BJ (cell line): ENCODE data around the gene C10orf95. TPM values are rescaled to one million over a fixed set of nuclear protein-coding genes. Genes with fewer than 3 reads are reported as not detected.

ENCODE experiments used
- CTCF ChIA-PET: fragments of 350-600 bp; formaldehyde crosslinking; extraction: SDS; loops from one replicate; lab custom pipeline; 2021; ENCODE audit warnings: antibody characterized with exemption, inconsistent platforms; lab: Yijun Ruan, JAX
- POLR2A ChIA-PET: fragments of 300-600 bp; sonication (Branson Sonifier 250); formaldehyde crosslinking; extraction: SDS; loops from one replicate; lab custom pipeline; 2021; ENCODE audit warnings: antibody characterized with exemption; lab: Charles Lee
- DNase-seq: peaks from one replicate; pipeline ENCODE4 v3.0.0-alpha.2; 2011; ENCODE audit warnings: low read depth
- H3K27me3 ChIP-seq: 2 replicates; pipeline ENCODE4 v1.6.0; 2011; ENCODE audit warnings: low read length; ENCODE audit not compliant: control insufficient read depth, insufficient read depth
- H3K36me3 ChIP-seq: 2 replicates; pipeline ENCODE4 v1.5.1; 2011; ENCODE audit warnings: low read length; ENCODE audit not compliant: control insufficient read depth, insufficient read depth
- H3K4me3 ChIP-seq: 2 replicates; pipeline ENCODE4 v1.5.1; 2011; ENCODE audit warnings: low read depth, mild to moderate bottlenecking, control low read depth, low read length
- polyA plus RNA-seq: library from polyadenylated mRNA; depleted of rRNA; stranded (reverse); fragments of >200 nt; gene quantifications from 2 replicates; pipeline ENCODE4 v1.2.3, GENCODE V29; 2011
- TF ChIP-seq, protein P1 (sequence below): IDR thresholded peaks from 2 replicates; pipeline ENCODE4 v1.5.1; 2011; ENCODE audit warnings: low read depth, mild to moderate bottlenecking, control low read depth, inconsistent platforms, low read length, moderate library complexity; ENCODE audit not compliant: insufficient read depth

The C10orf95 gene
- polyA plus RNA-seq, 1 experiment, result not detected

GRCh38 chr10:102437515-102437914, 13.8 kb downstream of the C10orf95 start:
- CTCF ChIA-PET, result no interaction called here
- Histone ChIP-seq H3K4me3 (no peak overlapping the region), H3K36me3 (no peaks in the 10 kb centered on the region), H3K27me3 (no peaks in the 10 kb centered on the region; the same call in 1 of the 2 replicates)
- TF ChIP-seq, protein P1, sequence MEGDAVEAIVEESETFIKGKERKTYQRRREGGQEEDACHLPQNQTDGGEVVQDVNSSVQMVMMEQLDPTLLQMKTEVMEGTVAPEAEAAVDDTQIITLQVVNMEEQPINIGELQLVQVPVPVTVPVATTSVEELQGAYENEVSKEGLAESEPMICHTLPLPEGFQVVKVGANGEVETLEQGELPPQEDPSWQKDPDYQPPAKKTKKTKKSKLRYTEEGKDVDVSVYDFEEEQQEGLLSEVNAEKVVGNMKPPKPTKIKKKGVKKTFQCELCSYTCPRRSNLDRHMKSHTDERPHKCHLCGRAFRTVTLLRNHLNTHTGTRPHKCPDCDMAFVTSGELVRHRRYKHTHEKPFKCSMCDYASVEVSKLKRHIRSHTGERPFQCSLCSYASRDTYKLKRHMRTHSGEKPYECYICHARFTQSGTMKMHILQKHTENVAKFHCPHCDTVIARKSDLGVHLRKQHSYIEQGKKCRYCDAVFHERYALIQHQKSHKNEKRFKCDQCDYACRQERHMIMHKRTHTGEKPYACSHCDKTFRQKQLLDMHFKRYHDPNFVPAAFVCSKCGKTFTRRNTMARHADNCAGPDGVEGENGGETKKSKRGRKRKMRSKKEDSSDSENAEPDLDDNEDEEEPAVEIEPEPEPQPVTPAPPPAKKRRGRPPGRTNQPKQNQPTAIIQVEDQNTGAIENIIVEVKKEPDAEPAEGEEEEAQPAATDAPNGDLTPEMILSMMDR, result no peak
- no peak for DNase-seq
- POLR2A ChIA-PET, result no interaction called here

- DNase-seq, result no peak
- Histone ChIP-seq H3K27me3 (no peaks in the 10 kb centered on the region; the same call in 1 of the 2 replicates), H3K4me3 (no peak overlapping the region; the same call in 1 of the 2 replicates), H3K36me3 (no peaks in the 10 kb centered on the region)
- TF ChIP-seq, protein P1, result no peak
- ChIA-PET CTCF (interaction anchor here (0.8 to 2.2 kb wide), 7 partner anchors 14 to 205 kb away, joined by 3 to 17 read pairs (median 4); partner anchors contain the start of gene FBXL15), POLR2A (no interaction called here)
Measured at GRCh38 chr10:102436312-102436711, 15.0 kb downstream of the C10orf95 start.

DNA sequence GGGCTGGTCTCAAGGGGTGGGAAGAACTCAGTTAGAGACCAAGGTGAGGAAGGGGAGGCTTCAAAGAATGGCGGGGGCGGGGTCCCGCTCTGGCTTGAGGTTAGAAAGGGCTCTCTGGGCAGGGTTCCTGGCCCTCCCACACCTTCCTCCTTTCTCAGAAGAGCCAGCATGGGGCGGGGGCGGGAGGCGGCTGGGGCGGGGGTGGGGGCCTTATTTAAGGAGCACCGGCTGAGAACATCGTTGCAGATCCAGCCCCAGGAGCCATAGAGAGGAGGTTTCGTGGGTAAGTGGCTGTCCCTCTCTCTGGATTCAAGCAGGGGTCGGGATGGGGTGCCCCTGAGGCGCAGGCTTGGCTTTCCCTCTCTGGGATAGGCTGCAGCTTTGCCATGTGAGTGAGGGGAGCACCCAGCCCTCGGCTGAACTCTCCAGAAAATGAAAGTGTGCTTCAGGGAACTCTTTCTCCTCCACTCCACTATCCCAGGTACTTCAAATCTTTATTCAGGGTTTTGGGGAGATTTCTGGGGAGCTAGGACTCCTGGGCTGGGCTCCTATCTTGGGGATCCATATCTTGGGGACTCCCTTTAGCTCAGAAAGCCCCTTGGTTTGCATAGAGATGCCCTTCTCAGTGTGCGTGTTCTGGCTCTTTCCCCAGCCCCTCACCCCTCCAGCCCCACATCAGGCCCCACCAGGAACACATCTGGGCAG, 15.7 kb downstream of the C10orf95 start:
- TF ChIP-seq, protein P1, result no peak
- no peaks in the 10 kb centered on the region for H3K36me3 ChIP-seq
- ChIA-PET POLR2A (no interaction called here), CTCF (interaction anchor here (0.6 to 2.2 kb wide), 8 partner anchors 14 to 204 kb away, joined by 3 to 17 read pairs (median 4); partner anchors contain the start of gene FBXL15)
- no peaks in the 10 kb centered on the region; the same call in 1 of the 2 replicates for H3K27me3 ChIP-seq
- H3K4me3 ChIP-seq, result peak overlapping the region; percentile 9
- DNase-seq, result no peak

GRCh38 chr10:102435133-102435497, 16.2 kb downstream of the C10orf95 start:
- DNase-seq, result no peak
- ChIA-PET POLR2A (no interaction called here), CTCF (interaction anchor here (0.6 to 2.2 kb wide), 8 partner anchors 11 to 1466 kb away, joined by 3 to 17 read pairs (median 4); partner anchors contain the start of gene FBXL15)
- Histone ChIP-seq H3K4me3 (no peak overlapping the region), H3K36me3 (no peaks in the 10 kb centered on the region), H3K27me3 (no peaks in the 10 kb centered on the region; the same call in 1 of the 2 replicates)
- TF ChIP-seq, protein P1, result no peak

GRCh38 chr10:102434394-102435132, 16.8 kb downstream of the C10orf95 start:
- no peaks in the 10 kb centered on the region; the same call in 1 of the 2 replicates for H3K36me3 ChIP-seq
- ChIA-PET CTCF (interaction anchor here (0.6 to 3.2 kb wide), 10 partner anchors 12 to 1466 kb away, joined by 3 to 30 read pairs (median 4); partner anchors contain the start of gene FBXL15), POLR2A (no interaction called here)
- DNase-seq, result no peak
- TF ChIP-seq, protein P1, result no peak
- H3K4me3 ChIP-seq, result no peak overlapping the region
- H3K27me3 ChIP-seq, result no peaks in the 10 kb centered on the region; the same call in 1 of the 2 replicates
